Spleen (tissue), 11 donors: ENCODE data around the gene DYNC2I2. TPM values are rescaled to one million over a fixed set of nuclear protein-coding genes. Genes with fewer than 3 reads are reported as not detected.
"Not testable (repeated sequence)": the region's sequence is repeated elsewhere in the genome, so short reads cannot be mapped to it uniquely, and the experiment has no call there.

Experiments used
- DNase-seq: peaks from one replicate; pipeline ENCODE4 v3.0.0-alpha.2; 2020
- H3K27ac ChIP-seq, 8 donors: fragments of 200-600 bp; sonication (generic) in 7 of 8; 1 replicate in 4 of 8; 2 replicates in 4 of 8; pipeline versions ENCODE4 v1.5.0 to v1.8.0; 2016 to 2021; ENCODE audit warnings: inconsistent platforms in 4 of 8, mild to moderate bottlenecking in 4 of 8, moderate library complexity in 1 of 8
- H3K27me3 ChIP-seq, 7 donors: fragments of 200-600 bp; sonication (generic) in 6 of 7; replicated peaks in 1 of 7; 1 replicate in 4 of 7; 2 replicates in 3 of 7; pipeline versions ENCODE4 v1.5.0 to v1.8.0; 2016 to 2021; ENCODE audit warnings: inconsistent platforms in 3 of 7, mild to moderate bottlenecking in 1 of 7
- H3K36me3 ChIP-seq, 6 donors: fragments of 200-600 bp; sonication (generic) in 5 of 6; 1 replicate in 4 of 6; 2 replicates in 2 of 6; pipeline versions ENCODE4 v1.5.0 to v1.8.0; 2016 to 2021; ENCODE audit warnings: inconsistent platforms in 2 of 6
- H3K4me1 ChIP-seq, 6 donors: fragments of 200-600 bp; sonication (generic) in 5 of 6; 1 replicate in 3 of 6; 2 replicates in 3 of 6; pipeline versions ENCODE4 v1.5.0 to v1.8.0; 2016 to 2021; ENCODE audit warnings: inconsistent platforms in 3 of 6
- H3K4me3 ChIP-seq, 8 donors: fragments of 200-600 bp; sonication (generic) in 7 of 8; 1 replicate in 4 of 8; 2 replicates in 4 of 8; pipeline versions ENCODE4 v1.5.0 to v1.8.0; 2016 to 2021; ENCODE audit warnings: inconsistent platforms in 4 of 8, mild to moderate bottlenecking in 4 of 8, moderate library complexity in 2 of 8
- H3K9me3 ChIP-seq, 8 donors: fragments of 200-600 bp; sonication (generic) in 7 of 8; 1 replicate in 4 of 8; 2 replicates in 4 of 8; pipeline versions ENCODE4 v1.5.0 to v1.8.0; 2016 to 2021; ENCODE audit warnings: inconsistent platforms in 4 of 8
- CTCF ChIP-seq, 11 experiments: fragments of 200-600 bp in 7 of 11; fragments of 450-650 bp in 4 of 11; sonication (generic) in 4 of 11; IDR thresholded peaks in 8 of 11; conservative IDR thresholded peaks in 3 of 11; 1 replicate in 7 of 11; 2 replicates in 4 of 11; pipeline versions ENCODE4 v1.4.0 to v1.8.0; 2016 to 2021; ENCODE audit warnings: antibody characterized with exemption in 11 of 11, inconsistent platforms in 4 of 11, mild to moderate bottlenecking in 1 of 11
- POLR2A ChIP-seq, 3 donors: fragments of 450-650 bp; IDR thresholded peaks; one replicate each; pipeline ENCODE4 v1.5.1; 2017; ENCODE audit warnings: antibody characterized with exemption in 3 of 3, mild to moderate bottlenecking in 1 of 3
- POLR2AphosphoS5 ChIP-seq, 3 donors: sonication (generic); formaldehyde crosslinking; IDR thresholded peaks; one replicate each; pipeline ENCODE4 v1.5.1; 2017; ENCODE audit warnings: antibody characterized with exemption in 3 of 3
- WGBS, 5 donors: extraction: QIAGEN DNeasy Blood & Tissue Kit in 3 of 5; methylation state at CpG; one replicate each; pipeline versions ENCODE4 v1.1.5 to v1.1.7; 2013 to 2018; 5-methylcytosine and 5-hydroxymethylcytosine counted together
- intact Hi-C: fragments of 100-400 bp; cut with DNase I; formaldehyde crosslinking; loops from one replicate; pipeline ENCODE4 v1.15.0; 2023; ENCODE audit warnings: low total_unique reads
- polyA plus RNA-seq, 3 donors: library from polyadenylated mRNA; stranded (reverse); fragments of 200-250 nt; gene quantifications; one replicate each; pipeline ENCODE4 v1.2.1, GENCODE V29; 2013
- total RNA-seq, 7 donors: library from RNA; depleted of rRNA in 3 of 7; stranded (reverse); fragments of >200 nt in 3 of 7; fragmentation: NEBNext Ultra II Directional in 4 of 7; extraction: Animal tissue kit (Norgen Biotek cat#: 25700) in 4 of 7; gene quantifications; one replicate each; pipeline versions ENCODE4 v1.1.0 to v1.2.1, GENCODE V29; 2016 to 2021
- donor health status: healthy with polysubstance abuse.
- donor health status: DM: no; HTN: no; CAD: no; lungs with moderate emphysema.
- donor health status: DM: no; HTN: no; CAD: no.
- donor health status: Bipolar disorder and iron deficiency.
- donor health status: healthy.
- donor health status: DM: no; HTN: no; CAD: no.
- donor health status: DM: yes; HTN: yes; CAD: no.

DYNC2I2 gene
- total and polyA plus RNA-seq, 10 donors = 19.0 to 61.6 (median 29.2) TPM

DNA sequence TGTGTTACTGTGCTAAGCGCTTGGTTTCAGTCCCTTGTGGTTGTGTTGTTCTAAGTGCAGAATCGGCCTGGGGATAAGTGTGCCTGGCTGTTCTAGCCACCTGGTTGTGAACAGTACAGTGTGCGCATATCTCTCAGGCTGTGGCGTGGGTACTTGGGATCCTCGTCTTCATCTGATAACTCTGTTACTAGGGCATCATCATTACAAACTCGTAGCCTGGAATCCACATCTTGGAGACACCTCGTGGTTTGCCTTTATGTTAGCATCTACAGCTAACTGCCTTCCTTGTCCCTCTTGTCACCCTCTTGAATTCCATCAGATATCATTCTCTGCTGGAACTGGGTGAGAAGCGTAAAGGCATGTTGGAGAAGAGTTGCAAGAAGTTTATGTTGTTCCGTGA is 62.8 kb downstream of the DYNC2I2 start:
- intact Hi-C loops = no loop called here
- TF ChIP-seq CTCF (IDR thresholded peaks at IDR 0.05 in 8 of 11, conservative IDR thresholded peaks at IDR 0.05 in 3 of 11) = no peak
- TF ChIP-seq POLR2AphosphoS5 (IDR thresholded peaks at IDR 0.05) = no peak
- TF ChIP-seq POLR2A (IDR thresholded peaks at IDR 0.05) = no peak
- WGBS, 5 donors = 90 to 96% (median 94%) methylated on average over 9 of the region's 9 CpGs
- no peak overlapping the region for H3K4me3 ChIP-seq
- no peak overlapping the region for H3K27ac ChIP-seq
- no peaks in the 10 kb centered on the region for H3K4me1 ChIP-seq
- no peak for DNase-seq
- no peaks in the 10 kb centered on the region for H3K27me3 ChIP-seq
- H3K9me3 ChIP-seq = no peaks in the 10 kb centered on the region
- H3K36me3 ChIP-seq = peaks cover 7 to 100% (median 97%) of the 10 kb centered on the region in 6 donors

GRCh38 chr9:128593039-128593438 is 63.6 kb downstream of the DYNC2I2 start:
- H3K4me3 ChIP-seq = no peak overlapping the region
- no peaks in the 10 kb centered on the region for H3K27me3 ChIP-seq
- intact Hi-C loops = no loop called here
- no peak for TF ChIP-seq CTCF (IDR thresholded peaks at IDR 0.05 in 8 of 11, conservative IDR thresholded peaks at IDR 0.05 in 3 of 11)
- TF ChIP-seq POLR2AphosphoS5 (IDR thresholded peaks at IDR 0.05) = peak in 1 of 3 donors; percentile 6
- H3K9me3 ChIP-seq = no peaks in the 10 kb centered on the region
- H3K4me1 ChIP-seq = no peaks in the 10 kb centered on the region
- DNase-seq = no peak
- H3K27ac ChIP-seq = no peak overlapping the region
- WGBS, 5 donors = 80 to 87% (median 84%) methylated on average over 6 of the region's 6 CpGs
- H3K36me3 ChIP-seq = peaks cover 4 to 100% (median 97%) of the 10 kb centered on the region in 6 donors

- WGBS, 5 donors = 88 to 95% (median 92%) methylated on average over 11 of the region's 11 CpGs
- Histone ChIP-seq H3K27ac (no peak overlapping the region), H3K27me3 (no peaks in the 10 kb centered on the region), H3K4me1 (no peaks in the 10 kb centered on the region), H3K9me3 (no peaks in the 10 kb centered on the region), H3K4me3 (no peak overlapping the region), H3K36me3 (peaks cover 11 to 100% (median 98%) of the 10 kb centered on the region in 6 donors)
- no peak for DNase-seq
- intact Hi-C loops = loop anchor here (10.0 kb wide), 1 partner anchor 54 kb away; no protein-coding TSS in a partner anchor
- TF ChIP-seq CTCF (IDR thresholded peaks at IDR 0.05 in 8 of 11, conservative IDR thresholded peaks at IDR 0.05 in 3 of 11) = no peak
- TF ChIP-seq POLR2A (IDR thresholded peaks at IDR 0.05) = no peak
- no peak for TF ChIP-seq POLR2AphosphoS5 (IDR thresholded peaks at IDR 0.05)
These were observed 67.9 kb downstream of the DYNC2I2 start for GRCh38 chr9:128588581-128589233.

GRCh38 chr9:128587453-128587852 is 69.2 kb downstream of the DYNC2I2 start:
- TF ChIP-seq POLR2AphosphoS5 (IDR thresholded peaks at IDR 0.05) (no peak), CTCF (IDR thresholded peaks at IDR 0.05 in 8 of 11, conservative IDR thresholded peaks at IDR 0.05 in 3 of 11) (no peak)
- H3K4me3 ChIP-seq = no peak overlapping the region
- H3K9me3 ChIP-seq = no peaks in the 10 kb centered on the region
- no peak for DNase-seq
- H3K27ac ChIP-seq = no peak overlapping the region
- no peaks in the 10 kb centered on the region for H3K27me3 ChIP-seq
- intact Hi-C loops = loop anchor here (10.0 kb wide), 1 partner anchor 53 kb away; no protein-coding TSS in a partner anchor
- WGBS, 5 donors = 53 to 64% (median 56%) methylated on average over 6 of the region's 6 CpGs
- H3K4me1 ChIP-seq = no peaks in the 10 kb centered on the region
- H3K36me3 ChIP-seq = peaks cover 14 to 100% (median 98%) of the 10 kb centered on the region in 6 donors

- H3K4me3 ChIP-seq, H3K4me1 ChIP-seq, H3K9me3 ChIP-seq, H3K27me3 ChIP-seq, H3K27ac ChIP-seq, DNase-seq: not testable (repeated sequence)
- 76 to 93% (median 88%) methylated on average over 11 of the region's 11 CpGs for WGBS, 5 donors
- H3K36me3 ChIP-seq = peaks cover 16 to 100% (median 98%) of the 10 kb centered on the region in 6 donors
- intact Hi-C loops = loop anchor here (10.0 kb wide), 1 partner anchor 52 kb away; no protein-coding TSS in a partner anchor
These were observed 69.7 kb downstream of the DYNC2I2 start for GRCh38 chr9:128586934-128587333.

- H3K4me3 ChIP-seq, H3K4me1 ChIP-seq, H3K9me3 ChIP-seq, DNase-seq, H3K27ac ChIP-seq, H3K27me3 ChIP-seq: not testable (repeated sequence)
- H3K36me3 ChIP-seq = peaks cover 16 to 100% (median 99%) of the 10 kb centered on the region in 6 donors
- 83 to 94% (median 92%) methylated on average over 8 of the region's 8 CpGs for WGBS, 5 donors
- intact Hi-C loops = loop anchor here (10.0 kb wide), 1 partner anchor 50 kb away; no protein-coding TSS in a partner anchor
These were observed 71.5 kb downstream of the DYNC2I2 start for GRCh38 chr9:128585155-128585554.
